ENCODE data around the gene MOV10L1. TPM values are rescaled to one million over a fixed set of nuclear protein-coding genes. Genes with fewer than 3 reads are reported as not detected.

MOV10L1 gene
- total RNA-seq, 1 donor: 0.36 TPM

- no peaks in the 10 kb centered on the region for H3K36me3 ChIP-seq (ENCODE audit: insufficient read depth, low read length)
- H3K27me3 ChIP-seq (ENCODE audit: insufficient read depth, low read length): peaks cover 5% of the 10 kb centered on the region
- H2AFZ ChIP-seq (ENCODE audit: low read length): no peak overlapping the region
- no peak overlapping the region for H3K27ac ChIP-seq (ENCODE audit: low read depth, low read length)
- no peak for DNase-seq (ENCODE audit: insufficient read length, low spot score, missing footprints)
- TF ChIP-seq CTCF (IDR thresholded peaks at IDR 0.05; ENCODE audit: extremely low read depth, low read depth, low read length): no peak
- H3K4me3 ChIP-seq (ENCODE audit: insufficient read depth, low read length): no peak overlapping the region
- no peaks in the 10 kb centered on the region for H3K9me3 ChIP-seq (ENCODE audit: low read depth, low read length)
- H4K20me1 ChIP-seq (ENCODE audit: insufficient read depth, low read length): no peaks in the 10 kb centered on the region
- no peaks in the 10 kb centered on the region for H3K4me1 ChIP-seq (ENCODE audit: insufficient read depth, low read length)
- H3K4me2 ChIP-seq (ENCODE audit: insufficient read depth, low read length): no peak overlapping the region
- no peaks in the 10 kb centered on the region for H3K79me2 ChIP-seq (ENCODE audit: insufficient read depth, low read length)
These were observed 13.1 kb downstream of the MOV10L1 start for GRCh38 chr22:50102946-50103345.

DNA sequence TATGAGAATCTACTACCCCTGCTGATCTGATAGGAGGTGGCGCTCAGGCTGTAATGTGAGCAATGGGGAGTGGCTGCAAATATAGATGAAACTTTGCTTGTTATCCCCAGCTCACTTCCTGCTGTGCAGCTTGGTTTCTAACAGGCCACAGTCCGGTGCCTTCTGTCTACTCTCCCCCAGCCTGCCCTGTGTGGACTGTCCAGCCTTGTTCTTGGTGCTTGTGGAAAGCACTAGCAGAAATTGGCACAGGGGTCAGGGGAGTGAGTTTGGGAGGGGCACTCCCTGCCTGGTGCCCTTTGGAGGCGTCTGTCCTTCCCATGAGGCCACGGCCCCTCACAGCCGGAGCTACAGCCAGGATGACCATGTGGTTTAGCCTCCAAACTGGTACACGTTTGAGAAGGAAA, 14.3 kb downstream of the MOV10L1 start:
- H3K36me3 ChIP-seq (ENCODE audit: insufficient read depth, low read length): no peaks in the 10 kb centered on the region
- no peak for DNase-seq (ENCODE audit: insufficient read length, low spot score, missing footprints)
- no peaks in the 10 kb centered on the region for H4K20me1 ChIP-seq (ENCODE audit: insufficient read depth, low read length)
- no peak overlapping the region for H3K4me2 ChIP-seq (ENCODE audit: insufficient read depth, low read length)
- no peak overlapping the region for H3K27ac ChIP-seq (ENCODE audit: low read depth, low read length)
- H3K27me3 ChIP-seq (ENCODE audit: insufficient read depth, low read length): peaks cover 5% of the 10 kb centered on the region
- H2AFZ ChIP-seq (ENCODE audit: low read length): no peak overlapping the region
- TF ChIP-seq CTCF (IDR thresholded peaks at IDR 0.05; ENCODE audit: extremely low read depth, low read depth, low read length): no peak
- no peaks in the 10 kb centered on the region for H3K4me1 ChIP-seq (ENCODE audit: insufficient read depth, low read length)
- no peaks in the 10 kb centered on the region for H3K9me3 ChIP-seq (ENCODE audit: low read depth, low read length)
- no peaks in the 10 kb centered on the region for H3K79me2 ChIP-seq (ENCODE audit: insufficient read depth, low read length)
- no peak overlapping the region for H3K4me3 ChIP-seq (ENCODE audit: insufficient read depth, low read length)

DNA sequence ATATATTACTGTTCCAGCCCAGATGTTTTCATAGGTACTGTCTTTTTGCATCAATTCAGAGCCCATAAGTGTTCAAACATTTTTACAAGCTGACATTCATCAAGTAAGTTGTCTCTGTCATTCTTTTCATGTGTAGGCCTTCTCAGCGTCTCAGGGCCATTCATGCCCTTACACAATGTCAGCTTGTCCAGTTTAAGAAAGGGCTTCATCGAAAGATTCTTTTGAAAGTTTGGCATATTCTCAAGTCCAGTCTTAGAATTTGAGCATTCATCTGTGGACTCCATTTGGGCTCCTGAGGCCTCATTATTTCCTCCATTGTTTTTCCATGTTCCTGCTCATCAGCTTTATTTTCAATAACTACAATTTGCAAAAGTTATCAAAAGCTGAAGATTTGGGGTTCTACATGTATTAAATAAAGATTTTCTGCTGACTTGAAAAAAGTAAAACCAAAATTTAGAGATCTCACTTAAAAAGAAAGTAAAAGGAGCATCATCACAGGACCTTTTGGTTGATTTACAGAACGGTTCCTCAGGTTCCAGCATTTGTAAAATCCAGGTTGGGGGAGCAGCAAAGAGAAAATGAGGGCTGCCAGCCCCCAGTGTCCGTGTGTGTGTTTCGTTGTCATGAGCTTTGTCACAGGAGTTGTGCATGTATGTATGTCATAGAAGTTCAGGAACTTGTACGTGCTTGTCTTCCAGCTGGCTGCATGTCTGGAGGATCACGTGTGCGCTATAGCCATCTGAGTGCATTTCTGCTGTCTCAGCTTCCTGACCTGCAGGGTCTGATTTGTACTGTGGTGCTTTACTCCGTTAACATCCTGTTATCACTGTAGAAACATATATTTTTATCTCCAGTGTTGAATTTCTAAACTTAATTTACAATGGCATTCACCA, 15.6 kb downstream of the MOV10L1 start:
- TF ChIP-seq CTCF (IDR thresholded peaks at IDR 0.05; ENCODE audit: extremely low read depth, low read depth, low read length): no peak
- H3K36me3 ChIP-seq (ENCODE audit: insufficient read depth, low read length): no peaks in the 10 kb centered on the region
- no peak overlapping the region for H2AFZ ChIP-seq (ENCODE audit: low read length)
- H3K27ac ChIP-seq (ENCODE audit: low read depth, low read length): no peak overlapping the region
- H3K4me2 ChIP-seq (ENCODE audit: insufficient read depth, low read length): no peak overlapping the region
- peaks cover 5% of the 10 kb centered on the region for H3K27me3 ChIP-seq (ENCODE audit: insufficient read depth, low read length)
- H3K4me1 ChIP-seq (ENCODE audit: insufficient read depth, low read length): no peaks in the 10 kb centered on the region
- no peak for DNase-seq (ENCODE audit: insufficient read length, low spot score, missing footprints)
- H3K4me3 ChIP-seq (ENCODE audit: insufficient read depth, low read length): no peak overlapping the region
- H3K79me2 ChIP-seq (ENCODE audit: insufficient read depth, low read length): no peaks in the 10 kb centered on the region
- H3K9me3 ChIP-seq (ENCODE audit: low read depth, low read length): no peaks in the 10 kb centered on the region
- no peaks in the 10 kb centered on the region for H4K20me1 ChIP-seq (ENCODE audit: insufficient read depth, low read length)

DNA sequence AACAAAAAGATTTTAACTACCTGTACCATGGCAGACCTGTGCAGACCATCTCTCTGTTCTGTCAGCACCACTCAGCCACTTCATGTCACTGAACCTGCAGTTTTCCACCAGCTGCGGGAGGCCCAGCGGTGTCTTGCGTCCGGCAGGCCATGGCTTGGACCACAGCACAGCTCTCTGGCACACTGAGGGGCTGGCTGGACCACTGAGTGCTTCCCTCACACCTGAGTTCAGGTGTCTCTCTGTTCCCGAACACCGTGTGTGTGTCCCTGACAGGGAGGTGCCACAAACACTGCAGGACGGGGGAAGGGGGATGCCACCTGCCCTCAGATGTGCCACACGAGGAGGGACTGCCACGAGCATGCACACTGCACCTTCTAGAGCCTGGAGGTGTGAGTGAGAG, 17.7 kb downstream of the MOV10L1 start:
- Histone ChIP-seq H3K79me2 (ENCODE audit: insufficient read depth, low read length) (no peaks in the 10 kb centered on the region), H2AFZ (ENCODE audit: low read length) (no peak overlapping the region), H3K36me3 (ENCODE audit: insufficient read depth, low read length) (no peaks in the 10 kb centered on the region), H3K9me3 (ENCODE audit: low read depth, low read length) (no peaks in the 10 kb centered on the region), H3K27ac (ENCODE audit: low read depth, low read length) (no peak overlapping the region), H4K20me1 (ENCODE audit: insufficient read depth, low read length) (no peaks in the 10 kb centered on the region), H3K27me3 (ENCODE audit: insufficient read depth, low read length) (no peaks in the 10 kb centered on the region), H3K4me3 (ENCODE audit: insufficient read depth, low read length) (no peak overlapping the region), H3K4me2 (ENCODE audit: insufficient read depth, low read length) (no peak overlapping the region), H3K4me1 (ENCODE audit: insufficient read depth, low read length) (no peaks in the 10 kb centered on the region)
- no peak for DNase-seq (ENCODE audit: insufficient read length, low spot score, missing footprints)
- TF ChIP-seq CTCF (IDR thresholded peaks at IDR 0.05; ENCODE audit: extremely low read depth, low read depth, low read length): no peak
